ENCODE data around the gene KBTBD4. TPM values are rescaled to one million over a fixed set of nuclear protein-coding genes. Genes with fewer than 3 reads are reported as not detected.

Gene KBTBD4
- total and polyA plus RNA-seq, 2 donors (not counting 1 experiment from before 2014, with no cell fraction given), result 8.6 to 20.3 TPM

DNA sequence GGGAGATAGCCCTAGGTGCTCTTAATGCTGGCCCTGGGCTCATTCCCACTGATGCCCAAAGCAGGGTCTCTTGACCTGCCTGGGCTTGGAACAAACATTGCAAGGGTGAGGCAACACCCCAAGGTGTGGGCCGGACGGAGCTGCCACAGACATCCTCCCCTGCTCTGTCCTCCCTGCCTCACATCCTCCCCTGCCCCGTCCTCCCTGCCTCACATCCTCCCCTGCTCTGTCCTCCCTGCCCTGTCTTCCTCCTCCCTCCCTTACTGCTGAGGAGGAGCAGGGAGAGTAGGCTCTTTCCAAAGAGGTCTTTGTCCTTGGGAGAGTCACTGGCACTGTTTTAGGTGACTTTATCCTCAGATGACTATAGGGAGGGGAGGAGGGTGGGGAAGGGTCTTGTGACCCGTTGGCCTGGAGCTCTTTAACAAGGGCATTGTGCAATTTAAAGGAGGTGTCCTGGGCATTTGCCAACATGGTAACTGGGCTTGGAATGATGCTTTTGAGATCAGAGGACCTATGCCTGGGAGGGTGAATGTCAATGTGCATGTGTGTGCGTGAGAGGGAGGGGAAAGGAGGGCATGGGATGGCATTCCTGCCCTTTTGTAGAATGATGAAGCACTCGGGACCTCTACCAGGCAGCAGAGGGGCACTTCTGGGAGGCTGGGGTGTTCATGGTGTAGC is 8.4 kb upstream of the KBTBD4 start:
- H3K27ac ChIP-seq (ENCODE audit: low read length in 2 of 2), result no peak overlapping the region
- H3K27me3 ChIP-seq (replicated peaks in 1 of 4; ENCODE audit: control extremely low read depth in 1 of 4, control insufficient read depth in 3 of 4, insufficient read depth in 4 of 4, low read length in 3 of 4), result peaks cover 0 to 6% (median 0%) of the 10 kb centered on the region in 4 experiments
- Mint-ChIP-seq H3K27ac (no peak overlapping the region), H3K4me1 (peaks cover 2% of the 10 kb centered on the region), H3K27me3 (peaks cover 3% of the 10 kb centered on the region), H3K9me3 (ENCODE audit: insufficient read depth) (no peaks in the 10 kb centered on the region), H3K4me3 (no peak overlapping the region)
- WGBS (ENCODE audit: insufficient coverage), result 82% methylated on average over 5 of the region's 6 CpGs
- intact Hi-C loops (cut with micrococcal nuclease), result no loop called here
- no peak overlapping the region for H3K9ac ChIP-seq (ENCODE audit: low read length)
- DNase-seq (no peak), ATAC-seq (ENCODE audit: low read depth) (no peak)
- no peaks in the 10 kb centered on the region for H3K79me2 ChIP-seq (ENCODE audit: control insufficient read depth, insufficient read depth, low read length)
- H3K9me3 ChIP-seq (ENCODE audit: control extremely low read depth in 1 of 3, control insufficient read depth in 2 of 3, insufficient read depth in 1 of 3, low read length in 2 of 3), result no peaks in the 10 kb centered on the region
- H3K4me2 ChIP-seq (replicated peaks; ENCODE audit: low read depth, low read length, poor library complexity, severe bottlenecking), result no peak overlapping the region
- TF ChIP-seq CTCF (IDR thresholded peaks at IDR 0.05) (no peak), EZH2 (IDR thresholded peaks at IDR 0.05; ENCODE audit: borderline replicate concordance, insufficient read depth, low read depth, low read length, poor library complexity, severe bottlenecking) (no peak)
- POLR2A ChIA-PET, result interaction anchor here (0.6 kb wide), 1 partner anchor 370 kb away, joined by 6 read pairs; no protein-coding TSS in a partner anchor
- peaks cover 0 to 3% of the 10 kb centered on the region in 2 donors for H3K4me1 ChIP-seq (ENCODE audit: control insufficient read depth in 2 of 2, insufficient read depth in 2 of 2, low read length in 2 of 2)
- no peak overlapping the region for H2AFZ ChIP-seq (ENCODE audit: insufficient read depth, low read depth, low read length, poor library complexity, severe bottlenecking)
- H3K4me3 ChIP-seq (ENCODE audit: control extremely low read depth in 1 of 5, extremely low read depth in 1 of 5, insufficient read depth in 1 of 5, low read depth in 2 of 5, low read length in 4 of 5), result no peak overlapping the region
- peaks cover 0 to 32% of the 10 kb centered on the region in 2 experiments for H3K36me3 ChIP-seq (replicated peaks in 1 of 2; ENCODE audit: control extremely low read depth in 1 of 2, control insufficient read depth in 1 of 2, extremely low read depth in 1 of 2, insufficient read depth in 2 of 2, low read length in 1 of 2)
- CTCF ChIA-PET, result no interaction called here
- H4K20me1 ChIP-seq (ENCODE audit: control insufficient read depth, insufficient read depth, low read length, poor library complexity, severe bottlenecking), result no peaks in the 10 kb centered on the region

GRCh38 chr11:47586098-47586855 is 7.5 kb upstream of the KBTBD4 start, which contains the start of gene FAM180B:
FAM180B (plus strand) TSS chr11:47586678; CDS start chr11:47586769, 91 bp downstream.
- Histone ChIP-seq H3K27me3 (replicated peaks in 1 of 4; ENCODE audit: control extremely low read depth in 1 of 4, control insufficient read depth in 3 of 4, insufficient read depth in 4 of 4, low read length in 3 of 4) (no peaks in the 10 kb centered on the region), H3K4me3 (ENCODE audit: control extremely low read depth in 1 of 5, extremely low read depth in 1 of 5, insufficient read depth in 1 of 5, low read depth in 2 of 5, low read length in 4 of 5) (no peak within 1 kb of the TSS), H3K79me2 (ENCODE audit: control insufficient read depth, insufficient read depth, low read length) (no peaks in the 10 kb centered on the region), H3K9me3 (ENCODE audit: control extremely low read depth in 1 of 3, control insufficient read depth in 2 of 3, insufficient read depth in 1 of 3, low read length in 2 of 3) (no peaks in the 10 kb centered on the region), H4K20me1 (ENCODE audit: control insufficient read depth, insufficient read depth, low read length, poor library complexity, severe bottlenecking) (no peaks in the 10 kb centered on the region), H3K4me1 (ENCODE audit: control insufficient read depth in 2 of 2, insufficient read depth in 2 of 2, low read length in 2 of 2) (no peaks in the 10 kb centered on the region), H3K9ac (ENCODE audit: low read length) (no peak within 1 kb of the TSS), H3K36me3 (replicated peaks in 1 of 2; ENCODE audit: control extremely low read depth in 1 of 2, control insufficient read depth in 1 of 2, extremely low read depth in 1 of 2, insufficient read depth in 2 of 2, low read length in 1 of 2) (peaks cover 0 to 41% of the 10 kb centered on the region in 2 experiments), H2AFZ (ENCODE audit: insufficient read depth, low read depth, low read length, poor library complexity, severe bottlenecking) (no peak within 1 kb of the TSS), H3K27ac (ENCODE audit: low read length in 2 of 2) (no peak within 1 kb of the TSS), H3K4me2 (replicated peaks; ENCODE audit: low read depth, low read length, poor library complexity, severe bottlenecking) (no peak within 1 kb of the TSS)
- ChIA-PET POLR2A (interaction anchor here (0.7 kb wide), 1 partner anchor 10 kb away, joined by 3 read pairs; no protein-coding TSS in a partner anchor), CTCF (no interaction called here)
- WGBS (ENCODE audit: insufficient coverage), result 86% methylated on average over 12 of the region's 12 CpGs
- no peak within 1 kb of the TSS for H3K27ac Mint-ChIP-seq
- H3K27me3 Mint-ChIP-seq, result no peaks in the 10 kb centered on the region
- ATAC-seq (ENCODE audit: low read depth) (no peak), DNase-seq (no peak)
- H3K9me3 Mint-ChIP-seq (ENCODE audit: insufficient read depth), result no peaks in the 10 kb centered on the region
- TF ChIP-seq EZH2 (IDR thresholded peaks at IDR 0.05; ENCODE audit: borderline replicate concordance, insufficient read depth, low read depth, low read length, poor library complexity, severe bottlenecking) (no peak), CTCF (IDR thresholded peaks at IDR 0.05) (no peak)
- no peaks in the 10 kb centered on the region for H3K4me1 Mint-ChIP-seq
- intact Hi-C loops (cut with micrococcal nuclease), result no loop called here
- H3K4me3 Mint-ChIP-seq, result no peak within 1 kb of the TSS

Measured in B cell (primary cell).